IMR-90 (cell line): ENCODE measurements around the gene SREK1IP1. TPM values are rescaled to one million over a fixed set of nuclear protein-coding genes. Genes with fewer than 3 reads are reported as not detected.

Source experiments
- ATAC-seq: fragments of 200-7000 bp; cut with Tn5 transposase; 2 replicates; pipeline ENCODE4 v1.9.1; 2020; ENCODE audit warnings: low read depth, mild to moderate bottlenecking, moderate library complexity
- BruUV-seq: library from RNA; stranded (reverse); fragments of 400-500 nt; replicated peaks from 2 replicates; lab custom pipeline; 2021; lab: Mats Ljungman, UMichigan
- CTCF ChIA-PET: fragments of 300-600 bp; formaldehyde crosslinking; extraction: SDS; loops from one replicate; lab custom pipeline; 2021; ENCODE audit warnings: antibody characterized with exemption; lab: Yijun Ruan, JAX
- POLR2A ChIA-PET: fragments of 300-600 bp; sonication (Branson Sonifier 250); formaldehyde crosslinking; loops from one replicate; lab custom pipeline; 2022; ENCODE audit warnings: antibody characterized with exemption; ENCODE audit not compliant: unreplicated experiment; lab: Charles Lee
- DNase-seq: peaks from one replicate; pipeline ENCODE4 v3.0.0; 2013
- H2AFZ ChIP-seq: replicated peaks from 2 replicates; pipeline ENCODE3; 2013; ENCODE audit warnings: low read length, mild to moderate bottlenecking; ENCODE audit not compliant: poor library complexity
- H2AK5ac ChIP-seq: 2 replicates; pipeline ENCODE4 v1.6.1; 2013; ENCODE audit warnings: low read depth, low read length, inconsistent platforms
- H2AK9ac ChIP-seq: replicated peaks from 2 replicates; pipeline ENCODE3; 2013; ENCODE audit warnings: mild to moderate bottlenecking, low read depth, low read length, moderate library complexity; ENCODE audit not compliant: poor library complexity
- H2BK120ac ChIP-seq: 2 replicates; pipeline ENCODE4 v1.6.1; 2013; ENCODE audit warnings: low read depth, low read length, inconsistent platforms
- H2BK15ac ChIP-seq: 3 replicates; pipeline ENCODE4 v1.6.1; 2013; ENCODE audit warnings: low read depth, low read length, inconsistent platforms
- H2BK20ac ChIP-seq: 2 replicates; pipeline ENCODE4 v1.6.1; 2013; ENCODE audit warnings: low read depth, mild to moderate bottlenecking, inconsistent platforms, low read length, moderate library complexity
- H2BK5ac ChIP-seq: 2 replicates; pipeline ENCODE4 v1.6.1; 2013; ENCODE audit warnings: mild to moderate bottlenecking, low read depth, low read length, inconsistent platforms; ENCODE audit not compliant: poor library complexity, severe bottlenecking
- H3K14ac ChIP-seq: replicated peaks from 2 replicates; pipeline ENCODE4 v1.6.1; 2013; ENCODE audit warnings: low read depth, low read length, inconsistent platforms
- H3K18ac ChIP-seq: 2 replicates; pipeline ENCODE4 v1.6.1; 2013; ENCODE audit warnings: low read depth, low read length, control low read depth
- H3K23ac ChIP-seq: 2 replicates; pipeline ENCODE4 v1.6.1; 2013; ENCODE audit warnings: low read depth, low read length, inconsistent platforms
- H3K27ac ChIP-seq: 2 replicates; pipeline ENCODE4 v1.5.1; 2013; ENCODE audit warnings: mild to moderate bottlenecking, control low read depth, low read length; ENCODE audit not compliant: insufficient read depth
- H3K27me3 ChIP-seq: 2 replicates; pipeline ENCODE4 v1.6.1; 2013; ENCODE audit warnings: low read length; ENCODE audit not compliant: control insufficient read depth, insufficient read depth
- H3K36me3 ChIP-seq: 2 replicates; pipeline ENCODE4 v1.6.1; 2013; ENCODE audit warnings: low read length, mixed read lengths; ENCODE audit not compliant: control insufficient read depth, insufficient read depth
- H3K4ac ChIP-seq: 2 replicates; pipeline ENCODE4 v1.6.1; 2013; ENCODE audit warnings: low read depth, low read length, inconsistent platforms
- H3K4me1 ChIP-seq: 2 replicates; pipeline ENCODE4 v1.6.1; 2013; ENCODE audit warnings: low read length, mixed read lengths; ENCODE audit not compliant: control insufficient read depth, insufficient read depth
- H3K4me2 ChIP-seq: 2 replicates; pipeline ENCODE4 v1.6.1; 2013; ENCODE audit warnings: low read depth, mild to moderate bottlenecking, control low read depth, low read length, moderate library complexity
- H3K4me3 ChIP-seq: 2 replicates; pipeline ENCODE4 v1.5.1; 2013; ENCODE audit warnings: low read depth, mild to moderate bottlenecking, control low read depth, low read length, moderate library complexity; ENCODE audit not compliant: insufficient read depth
- H3K56ac ChIP-seq: 2 replicates; pipeline ENCODE4 v1.6.1; 2013; ENCODE audit warnings: low read length, inconsistent platforms; ENCODE audit not compliant: insufficient read depth; ENCODE audit errors: extremely low read depth
- H3K79me1 ChIP-seq, 2 experiments: 2 replicates each; pipeline ENCODE4 v1.6.1; 2013; ENCODE audit warnings: low read length in 2 of 2, inconsistent platforms in 1 of 2, low read depth in 1 of 2
- H3K9ac ChIP-seq: 2 replicates; pipeline ENCODE4 v1.6.1; 2013; ENCODE audit warnings: low read depth, low read length, control low read depth
- H3K9me1 ChIP-seq: 2 replicates; pipeline ENCODE4 v1.6.1; 2013; ENCODE audit warnings: low read length, inconsistent platforms; ENCODE audit not compliant: insufficient read depth
- H3K9me3 ChIP-seq: 2 replicates; pipeline ENCODE4 v1.6.1; 2013; ENCODE audit warnings: low read length; ENCODE audit not compliant: control insufficient read depth, insufficient read depth
- H4K20me1 ChIP-seq: 2 replicates; pipeline ENCODE4 v1.6.1; 2013; ENCODE audit warnings: low read length, inconsistent platforms; ENCODE audit not compliant: insufficient read depth
- H4K5ac ChIP-seq: 2 replicates; pipeline ENCODE4 v1.6.1; 2013; ENCODE audit warnings: mild to moderate bottlenecking, low read depth, low read length, control low read depth
- H4K8ac ChIP-seq, 2 experiments: 2 replicates each; pipeline ENCODE4 v1.6.1; 2013; ENCODE audit warnings: low read depth in 2 of 2, low read length in 2 of 2, control low read depth in 1 of 2, inconsistent platforms in 1 of 2
- H4K91ac ChIP-seq: 2 replicates; pipeline ENCODE4 v1.6.1; 2013; ENCODE audit warnings: low read depth, low read length, inconsistent platforms; ENCODE audit not compliant: insufficient read depth
- BHLHE40 ChIP-seq: fragments of 150-350 bp; IDR thresholded peaks from 2 replicates; pipeline ENCODE4 v1.6.1; 2016; ENCODE audit warnings: mild to moderate bottlenecking, low read depth, low read length
- CEBPB ChIP-seq: IDR thresholded peaks from 2 replicates; pipeline ENCODE4 v1.6.1; 2012; ENCODE audit warnings: low read depth, low read length, improper control_type of control experiment
- CHD1 ChIP-seq: IDR thresholded peaks from 2 replicates; pipeline ENCODE4 v1.6.1; 2012; ENCODE audit warnings: low read depth, low read length, improper control_type of control experiment
- CTCF ChIP-seq: conservative IDR thresholded peaks from 2 replicates; pipeline ENCODE4 v1.5.1; 2012; ENCODE audit warnings: mild to moderate bottlenecking, low read depth, low read length, improper control_type of control experiment
- ELK1 ChIP-seq: fragments of 150-350 bp; IDR thresholded peaks from 2 replicates; pipeline ENCODE4 v1.6.1; 2016; ENCODE audit warnings: low read depth, mild to moderate bottlenecking, low read length, moderate library complexity, borderline replicate concordance
- FOS ChIP-seq: fragments of 150-350 bp; IDR thresholded peaks from 2 replicates; pipeline ENCODE4 v1.6.1; 2016; ENCODE audit warnings: low read depth, low read length
- MAFK ChIP-seq: IDR thresholded peaks from 2 replicates; pipeline ENCODE4 v1.6.1; 2012; ENCODE audit warnings: low read depth, low read length, improper control_type of control experiment
- MAZ ChIP-seq: IDR thresholded peaks from 2 replicates; pipeline ENCODE4 v1.6.1; 2012; ENCODE audit warnings: low read depth, mild to moderate bottlenecking, low read length, improper control_type of control experiment, moderate library complexity, borderline replicate concordance
- MXI1 ChIP-seq: IDR thresholded peaks from 2 replicates; pipeline ENCODE4 v1.6.1; 2012; ENCODE audit warnings: low read depth, mild to moderate bottlenecking, low read length, moderate library complexity, borderline replicate concordance
- NFE2L2 ChIP-seq: fragments of 150-350 bp; IDR thresholded peaks from 2 replicates; pipeline ENCODE4 v1.6.1; 2016; ENCODE audit warnings: low read depth, mild to moderate bottlenecking, low read length
- POLR2A ChIP-seq: IDR thresholded peaks from 2 replicates; pipeline ENCODE4 v1.6.1; 2012; ENCODE audit warnings: mild to moderate bottlenecking, low read depth, low read length
- RAD21 ChIP-seq: IDR thresholded peaks from 2 replicates; pipeline ENCODE4 v1.6.1; 2012; ENCODE audit warnings: low read length, improper control_type of control experiment
- RCOR1 ChIP-seq: IDR thresholded peaks from 2 replicates; pipeline ENCODE4 v1.6.1; 2012; ENCODE audit warnings: mild to moderate bottlenecking, low read length, improper control_type of control experiment; ENCODE audit not compliant: insufficient replicate concordance
- RFX5 ChIP-seq: IDR thresholded peaks from 2 replicates; pipeline ENCODE4 v1.8.0; 2012; ENCODE audit warnings: low read depth, mild to moderate bottlenecking, low read length, moderate library complexity
- SMC3 ChIP-seq: fragments of 150-350 bp; IDR thresholded peaks from 2 replicates; pipeline ENCODE4 v1.6.1; 2016; ENCODE audit warnings: low read depth, mild to moderate bottlenecking, antibody characterized with exemption, low read length, moderate library complexity
- USF2 ChIP-seq: fragments of 150-350 bp; IDR thresholded peaks from 2 replicates; pipeline ENCODE4 v1.6.1; 2017; ENCODE audit warnings: mild to moderate bottlenecking, antibody characterized with exemption, low read length, low read depth
- WGBS, 2 experiments: methylation state at CpG; one replicate each; pipeline versions ENCODE4 v1.1.5 to v1.1.7; 2013; ENCODE audit warnings: missing lambda C conversion rate in 2 of 2; ENCODE audit not compliant: insufficient read length in 1 of 2; ENCODE audit errors: extremely low coverage in 2 of 2; 5-methylcytosine and 5-hydroxymethylcytosine counted together
- dilution Hi-C: fragments of 300-500 bp; cut with HindIII; formaldehyde crosslinking; loops from one replicate; pipeline ENCODE4 v1.14.3; 2018; ENCODE audit warnings: low sequenced_read_pairs; ENCODE audit not compliant: unreplicated experiment
- in situ Hi-C: fragments of 300-500 bp; cut with MboI; formaldehyde crosslinking; loops from 3 replicates; pipeline ENCODE4 v1.14.3; 2019; ENCODE audit warnings: low sequenced_read_pairs, inconsistent platforms, mixed read lengths
- intact Hi-C: fragments of 100-400 bp; cut with micrococcal nuclease; formaldehyde crosslinking; loops from 2 replicates; pipeline ENCODE4 v1.10.0; 2022
- polyA plus RNA-seq, 3 experiments: library from polyadenylated mRNA; depleted of rRNA; stranded (reverse); fragments of >200 nt; gene quantifications; 2 replicates each; pipeline ENCODE4 v1.2.3, GENCODE V29; 2012; ENCODE audit warnings: low replicate concordance in 1 of 3
- total RNA-seq: library from RNA; depleted of rRNA; stranded (reverse); fragments of >200 nt; gene quantifications from 2 replicates; pipeline ENCODE4 v1.2.3, GENCODE V29; 2012

The SREK1IP1 gene
- total and polyA plus RNA-seq, 2 of the 4 experiments (the other 2 are of a cell fraction): 3.3 to 6.5 TPM

- Histone ChIP-seq H3K14ac (no peak overlapping the region), H3K4me2 (no peak overlapping the region), H2AK9ac (no peak overlapping the region), H4K5ac (no peak overlapping the region), H2BK20ac (no peak overlapping the region), H3K56ac (no peak overlapping the region), H3K4me1 (0 out of 2 replicates have a peak, but pooled peaks cover 5% of the 10 kb centered on the region), H3K4ac (no peak overlapping the region), H4K91ac (no peak overlapping the region), H3K9ac (no peak overlapping the region), H2BK15ac (no peak overlapping the region), H3K79me1 (no peaks in the 10 kb centered on the region), H3K18ac (no peak overlapping the region), H3K9me1 (no peaks in the 10 kb centered on the region), H3K4me3 (no peak overlapping the region), H3K9me3 (no peaks in the 10 kb centered on the region), H2BK5ac (no peak overlapping the region), H2BK120ac (no peak overlapping the region), H4K20me1 (no peaks in the 10 kb centered on the region), H3K27ac (no peak overlapping the region), H2AFZ (no peak overlapping the region), H3K23ac (no peak overlapping the region), H3K36me3 (no peaks in the 10 kb centered on the region), H3K27me3 (peaks cover 41% of the 10 kb centered on the region), H2AK5ac (no peak overlapping the region), H4K8ac (no peak overlapping the region)
- no peak for DNase-seq
- in situ Hi-C loops: no loop called here
- no peak for ATAC-seq
- TF ChIP-seq MAZ (no peak), BHLHE40 (no peak), FOS (no peak), SMC3 (no peak), RFX5 (no peak), MXI1 (no peak), CEBPB (no peak), CHD1 (no peak), MAFK (no peak), USF2 (no peak), RAD21 (no peak), RCOR1 (no peak), ELK1 (no peak), POLR2A (no peak), NFE2L2 (no peak), CTCF (no peak)
- intact Hi-C loops: no loop called here
- no TSS peak for BruUV-seq
- no CpG with 5 or more reads among the region's 3 CpGs for WGBS, 2 experiments
- dilution Hi-C loops: no loop called here
- ChIA-PET CTCF (no interaction called here), POLR2A (interaction anchor here (0.5 kb wide), 1 partner anchor 854 kb away, joined by 5 read pairs; no protein-coding TSS in a partner anchor)
These were observed 77.2 kb downstream of the SREK1IP1 start for GRCh38 chr5:64691291-64691690.
